ENCODE results near the gene TAF3. TPM values are rescaled to one million over a fixed set of nuclear protein-coding genes. Genes with fewer than 3 reads are reported as not detected.

The TAF3 gene
- polyA plus RNA-seq, 1 donor (not counting 4 experiments of a cell fraction or from before 2014, with no cell fraction given), result 2.0 TPM

- H3K4me3 ChIP-seq (ENCODE audit: control insufficient read depth in 2 of 3, extremely low read depth in 1 of 3, insufficient read depth in 2 of 3, low read depth in 1 of 3, low read length in 3 of 3), result no peak overlapping the region
- H3K9ac ChIP-seq (ENCODE audit: control insufficient read depth, extremely low read depth, insufficient read depth, low read length), result no peak overlapping the region
- DNase-seq (ENCODE audit: low read depth, low spot score) (no peak), FAIRE-seq (no peak)
- no peaks in the 10 kb centered on the region for H3K27me3 ChIP-seq (ENCODE audit: control insufficient read depth, extremely low read depth, insufficient read depth, low read length)
- no peak overlapping the region for H3K4me2 ChIP-seq (ENCODE audit: control insufficient read depth, extremely low read depth, insufficient read depth, low read depth, low read length)
- TF ChIP-seq EZH2 (IDR thresholded peaks at IDR 0.05; ENCODE audit: low read length), result no peak
- no peak for TF ChIP-seq CTCF (optimal IDR thresholded peaks at IDR 0.05 in 1 of 3, IDR thresholded peaks at IDR 0.05 in 1 of 3, conservative IDR thresholded peaks at IDR 0.05 in 1 of 3; ENCODE audit: extremely low read depth in 1 of 3, insufficient read depth in 2 of 3, low read length in 3 of 3)
- H3K9me3 ChIP-seq (ENCODE audit: control insufficient read depth, low read depth, low read length), result no peaks in the 10 kb centered on the region
- H3K4me1 ChIP-seq (ENCODE audit: control insufficient read depth, extremely low read depth, insufficient read depth, low read length), result peaks cover 6% of the 10 kb centered on the region
- no peaks in the 10 kb centered on the region for H4K20me1 ChIP-seq (ENCODE audit: control insufficient read depth, extremely low read depth, insufficient read depth, low read length)
- no peaks in the 10 kb centered on the region for H3K9me1 ChIP-seq (ENCODE audit: control insufficient read depth, extremely low read depth, insufficient read depth, low read length)
- peaks cover 2% of the 10 kb centered on the region for H3K79me2 ChIP-seq (ENCODE audit: control insufficient read depth, insufficient read depth, low read length)
- dilution Hi-C loops (cut with MboI; ENCODE audit: extremely low pct_ligation_motif_present, low sequenced_read_pairs), result no loop called here
- H3K36me3 ChIP-seq (ENCODE audit: control insufficient read depth in 2 of 2, extremely low read depth in 1 of 2, insufficient read depth in 2 of 2, low read length in 2 of 2), result no peaks in the 10 kb centered on the region
- H3K27ac ChIP-seq (ENCODE audit: control insufficient read depth, insufficient read depth, low read length), result no peak overlapping the region
- no peak overlapping the region for H2AFZ ChIP-seq (ENCODE audit: control insufficient read depth, low read length)
These were observed 137.1 kb downstream of the TAF3 start for GRCh38 chr10:7955446-7955845.

GRCh38 chr10:7956508-7956907, 138.2 kb downstream of the TAF3 start:
- no peak overlapping the region for H3K27ac ChIP-seq (ENCODE audit: control insufficient read depth, insufficient read depth, low read length)
- dilution Hi-C loops (cut with MboI; ENCODE audit: extremely low pct_ligation_motif_present, low sequenced_read_pairs), result no loop called here
- H3K9me3 ChIP-seq (ENCODE audit: control insufficient read depth, low read depth, low read length), result no peaks in the 10 kb centered on the region
- no peak for TF ChIP-seq CTCF (optimal IDR thresholded peaks at IDR 0.05 in 1 of 3, IDR thresholded peaks at IDR 0.05 in 1 of 3, conservative IDR thresholded peaks at IDR 0.05 in 1 of 3; ENCODE audit: extremely low read depth in 1 of 3, insufficient read depth in 2 of 3, low read length in 3 of 3)
- no peak for TF ChIP-seq EZH2 (IDR thresholded peaks at IDR 0.05; ENCODE audit: low read length)
- no peaks in the 10 kb centered on the region for H3K9me1 ChIP-seq (ENCODE audit: control insufficient read depth, extremely low read depth, insufficient read depth, low read length)
- no peaks in the 10 kb centered on the region for H4K20me1 ChIP-seq (ENCODE audit: control insufficient read depth, extremely low read depth, insufficient read depth, low read length)
- no peak overlapping the region for H2AFZ ChIP-seq (ENCODE audit: control insufficient read depth, low read length)
- peaks cover 6% of the 10 kb centered on the region for H3K4me1 ChIP-seq (ENCODE audit: control insufficient read depth, extremely low read depth, insufficient read depth, low read length)
- FAIRE-seq (peak; percentile 32), DNase-seq (ENCODE audit: low read depth, low spot score) (no peak)
- H3K79me2 ChIP-seq (ENCODE audit: control insufficient read depth, insufficient read depth, low read length), result peaks cover 2% of the 10 kb centered on the region
- H3K9ac ChIP-seq (ENCODE audit: control insufficient read depth, extremely low read depth, insufficient read depth, low read length), result no peak overlapping the region
- no peak overlapping the region for H3K4me2 ChIP-seq (ENCODE audit: control insufficient read depth, extremely low read depth, insufficient read depth, low read depth, low read length)
- no peak overlapping the region for H3K4me3 ChIP-seq (ENCODE audit: control insufficient read depth in 2 of 3, extremely low read depth in 1 of 3, insufficient read depth in 2 of 3, low read depth in 1 of 3, low read length in 3 of 3)
- no peaks in the 10 kb centered on the region for H3K27me3 ChIP-seq (ENCODE audit: control insufficient read depth, extremely low read depth, insufficient read depth, low read length)
- no peaks in the 10 kb centered on the region for H3K36me3 ChIP-seq (ENCODE audit: control insufficient read depth in 2 of 2, extremely low read depth in 1 of 2, insufficient read depth in 2 of 2, low read length in 2 of 2)

Measured in keratinocyte (primary cell).